HUES64 (cell line): ENCODE measurements around the gene GALNT14. TPM values are rescaled to one million over a fixed set of nuclear protein-coding genes. Genes with fewer than 3 reads are reported as not detected.
"Not testable (repeated sequence)": the region's sequence is repeated elsewhere in the genome, so short reads cannot be mapped to it uniquely, and the experiment has no call there.

ENCODE experiments used
- H3K27ac ChIP-seq: 2 replicates; pipeline ENCODE4 v1.7.0; 2013; ENCODE audit warnings: low read depth, low read length, inconsistent platforms
- H3K27me3 ChIP-seq: 2 replicates; pipeline ENCODE4 v1.6.1; 2013; ENCODE audit warnings: mild to moderate bottlenecking, low read length; ENCODE audit not compliant: insufficient read depth
- H3K36me3 ChIP-seq: 2 replicates; pipeline ENCODE4 v1.6.1; 2013; ENCODE audit warnings: mild to moderate bottlenecking, low read length; ENCODE audit not compliant: insufficient read depth
- H3K4me1 ChIP-seq: 2 replicates; pipeline ENCODE4 v1.6.1; 2013; ENCODE audit warnings: mild to moderate bottlenecking, low read length, moderate library complexity; ENCODE audit not compliant: insufficient read depth
- H3K4me3 ChIP-seq: 2 replicates; pipeline ENCODE4 v1.5.1; 2013; ENCODE audit warnings: mild to moderate bottlenecking, low read length, moderate library complexity
- H3K9ac ChIP-seq: 2 replicates; pipeline ENCODE4 v1.6.1; 2013; ENCODE audit warnings: mild to moderate bottlenecking, low read depth, low read length
- H3K9me3 ChIP-seq: 2 replicates; pipeline ENCODE4 v1.6.1; 2013; ENCODE audit warnings: low read depth, low read length; ENCODE audit not compliant: insufficient read depth
- WGBS: fragments of 150-250, 120-280 bp; methylation state at CpG from one replicate; pipeline ENCODE4 v1.1.7; 2013; ENCODE audit warnings: missing lambda C conversion rate; 5-methylcytosine and 5-hydroxymethylcytosine counted together
- polyA plus RNA-seq, 2 experiments: library from polyadenylated mRNA; stranded (reverse); fragments of 50-300 nt; gene quantifications; one replicate each; pipeline ENCODE4 v1.2.3, GENCODE V29; 2013

Gene GALNT14, protein sequence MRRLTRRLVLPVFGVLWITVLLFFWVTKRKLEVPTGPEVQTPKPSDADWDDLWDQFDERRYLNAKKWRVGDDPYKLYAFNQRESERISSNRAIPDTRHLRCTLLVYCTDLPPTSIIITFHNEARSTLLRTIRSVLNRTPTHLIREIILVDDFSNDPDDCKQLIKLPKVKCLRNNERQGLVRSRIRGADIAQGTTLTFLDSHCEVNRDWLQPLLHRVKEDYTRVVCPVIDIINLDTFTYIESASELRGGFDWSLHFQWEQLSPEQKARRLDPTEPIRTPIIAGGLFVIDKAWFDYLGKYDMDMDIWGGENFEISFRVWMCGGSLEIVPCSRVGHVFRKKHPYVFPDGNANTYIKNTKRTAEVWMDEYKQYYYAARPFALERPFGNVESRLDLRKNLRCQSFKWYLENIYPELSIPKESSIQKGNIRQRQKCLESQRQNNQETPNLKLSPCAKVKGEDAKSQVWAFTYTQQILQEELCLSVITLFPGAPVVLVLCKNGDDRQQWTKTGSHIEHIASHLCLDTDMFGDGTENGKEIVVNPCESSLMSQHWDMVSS
- 3.8 TPM for polyA plus RNA-seq (2013, experiment 1 of 2)
- 3.8 TPM for polyA plus RNA-seq (2013, experiment 2 of 2)

DNA sequence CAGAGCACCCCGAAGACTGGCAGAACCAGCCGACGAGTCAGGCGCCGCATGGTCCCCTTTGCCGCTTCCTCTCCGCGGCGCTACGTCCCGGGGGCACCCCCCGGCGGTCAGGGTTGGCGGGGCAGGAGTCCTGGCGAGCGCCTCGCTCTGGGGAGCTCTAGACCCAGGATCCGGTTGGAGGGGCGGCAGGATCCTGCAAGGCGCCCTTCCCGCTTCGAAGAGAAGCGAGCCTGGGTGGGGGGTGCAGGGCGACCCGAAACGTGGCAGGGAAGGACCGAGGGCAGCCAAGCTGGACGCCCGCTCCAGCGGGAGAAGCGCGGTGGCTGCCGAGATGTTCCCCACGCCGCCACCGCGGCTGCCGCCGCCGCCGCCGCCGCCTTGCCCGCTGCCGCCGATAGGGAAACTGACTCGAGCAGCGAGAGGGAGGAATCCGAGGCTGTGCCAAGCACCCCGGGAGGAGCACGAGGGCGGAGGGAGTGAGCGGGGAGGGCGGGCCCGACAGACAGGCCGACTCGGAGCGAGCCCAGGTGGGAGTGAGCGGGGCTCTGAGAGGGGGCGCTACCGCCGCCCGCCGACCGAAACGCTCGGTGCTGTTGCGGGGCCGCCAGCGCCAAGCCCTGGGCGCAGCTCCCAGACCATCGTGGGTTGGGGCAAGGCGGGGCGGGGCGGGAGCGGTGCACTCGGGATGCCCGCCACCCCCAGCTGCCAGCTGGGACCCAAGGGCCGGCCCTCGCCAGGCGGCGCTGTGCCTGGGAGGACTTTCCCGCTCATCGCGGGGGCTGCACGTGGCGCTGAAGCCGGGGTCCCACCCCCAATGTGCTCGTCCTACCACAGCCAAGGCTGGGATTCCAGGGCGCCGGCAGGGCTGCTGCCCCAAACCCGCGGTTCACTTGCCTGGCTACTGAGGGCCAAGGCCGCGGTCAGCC, at the start of gene GALNT14:
GALNT14 (minus strand) TSS at position 404 of the 926 bp plus-strand sequence; CDS start at position 50, 354 bp downstream.
- Histone ChIP-seq H3K36me3 (no peaks in the 10 kb centered on the region), H3K9ac (peak within 1 kb of the TSS; percentile 75), H3K4me3 (peak within 1 kb of the TSS; percentile 69), H3K27me3 (peaks cover 82% of the 10 kb centered on the region), H3K9me3 (no peaks in the 10 kb centered on the region), H3K27ac (no peak within 1 kb of the TSS), H3K4me1 (0 out of 2 replicates have a peak, but pooled peaks cover 5% of the 10 kb centered on the region)
- WGBS, result 2% methylated on average over 95 of the region's 95 CpGs

DNA sequence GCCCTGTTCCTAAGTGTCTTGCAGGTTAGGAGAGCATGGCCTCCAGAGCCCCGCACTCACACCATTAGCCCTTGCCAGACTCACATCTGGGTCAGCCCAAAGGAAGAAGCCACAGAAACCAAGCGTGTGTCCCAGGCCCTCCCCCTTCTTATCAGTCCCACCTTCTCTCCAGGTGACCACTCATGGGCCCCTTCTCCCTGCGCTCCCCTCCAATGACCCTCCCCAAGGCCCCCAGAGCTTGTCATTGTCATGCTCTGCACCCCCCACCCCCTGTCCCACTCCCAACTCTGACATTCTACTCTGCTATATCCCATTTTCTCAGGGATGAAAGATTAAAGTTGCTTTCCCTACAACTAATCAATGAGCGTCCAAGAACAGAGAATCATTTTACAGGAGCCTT, 48.9 kb upstream of the GALNT14 start:
- no peaks in the 10 kb centered on the region for H3K9me3 ChIP-seq
- 0 out of 2 replicates have a peak, but pooled peaks cover 5% of the 10 kb centered on the region for H3K27me3 ChIP-seq
- H3K4me1 ChIP-seq, result no peaks in the 10 kb centered on the region
- WGBS, result 88% methylated on average over 4 of the region's 4 CpGs
- no peaks in the 10 kb centered on the region for H3K36me3 ChIP-seq
- no peak overlapping the region for H3K4me3 ChIP-seq
- no peak overlapping the region for H3K27ac ChIP-seq
- H3K9ac ChIP-seq, result no peak overlapping the region

DNA sequence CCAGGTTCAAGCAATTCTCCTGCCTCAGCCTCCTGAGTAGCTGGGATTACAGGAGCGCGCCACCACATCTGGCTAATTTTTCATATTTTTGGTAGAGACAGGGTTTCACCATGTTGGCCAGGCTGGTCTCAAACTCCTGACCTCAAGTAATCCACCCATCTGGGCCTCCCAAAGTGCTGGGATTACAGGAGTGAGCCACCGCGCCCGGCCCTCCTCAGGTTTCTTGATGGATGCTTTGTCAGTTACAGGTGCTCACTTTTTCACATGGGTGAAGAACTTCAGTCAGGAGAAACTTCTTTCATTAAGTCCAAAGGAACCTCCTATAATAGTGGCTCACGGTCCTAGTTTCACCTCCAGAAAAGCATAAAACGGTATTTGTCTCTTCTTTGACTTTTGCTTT, 45.7 kb upstream of the GALNT14 start:
- H3K4me1 ChIP-seq, H3K9me3 ChIP-seq, H3K27ac ChIP-seq, H3K4me3 ChIP-seq, H3K36me3 ChIP-seq, H3K9ac ChIP-seq, H3K27me3 ChIP-seq: not testable (repeated sequence)
- WGBS, result 76% methylated on average over 7 of the region's 7 CpGs

DNA sequence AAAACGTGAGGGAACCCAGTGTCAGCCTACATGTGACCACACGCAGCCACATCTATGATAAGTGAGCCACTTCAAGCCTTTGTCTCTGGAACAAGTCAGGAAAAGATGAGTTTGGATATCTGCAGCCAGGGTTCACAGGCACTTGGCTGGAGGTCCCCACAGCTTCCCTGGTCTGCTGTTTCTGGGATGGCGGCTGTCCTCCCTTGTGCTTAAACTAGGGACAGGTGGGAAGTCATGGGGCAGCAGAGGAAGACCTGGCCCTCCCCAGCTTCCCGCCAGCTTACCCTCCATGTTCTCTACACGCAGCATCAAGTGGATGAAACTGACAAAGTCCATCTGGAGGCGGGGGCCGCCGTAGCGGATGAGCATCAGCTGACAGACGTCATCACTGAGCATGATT, 38.5 kb upstream of the GALNT14 start:
- H3K9ac ChIP-seq, result no peak overlapping the region

DNA sequence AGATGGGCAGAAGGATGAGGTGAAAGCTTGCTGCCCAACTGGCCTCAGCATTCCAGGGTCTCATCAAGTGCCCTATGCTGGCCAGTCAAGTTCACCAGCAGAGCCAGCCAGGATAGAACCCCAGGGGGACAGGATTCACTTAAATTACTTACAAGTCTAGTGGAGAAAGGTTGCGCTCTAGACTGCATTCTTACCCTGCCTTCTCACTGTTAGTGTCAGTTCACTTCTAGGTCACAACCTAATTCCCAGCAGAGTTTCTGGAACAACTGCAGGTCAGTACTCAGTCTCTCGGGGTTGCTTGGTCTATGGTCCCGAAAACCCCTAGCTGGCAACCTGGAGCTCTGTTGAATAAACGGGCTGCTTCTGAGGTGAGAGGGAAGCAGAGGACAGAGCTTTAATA, 32.9 kb upstream of the GALNT14 start:
- 94% methylated on average over 4 of the region's 4 CpGs for WGBS
- Histone ChIP-seq H3K4me3 (no peak overlapping the region), H3K27me3 (no peaks in the 10 kb centered on the region)

More for the DNA sequence above, 38.5 kb upstream of the GALNT14 start:
- no peaks in the 10 kb centered on the region for H3K27me3 ChIP-seq
- H3K9me3 ChIP-seq, result no peaks in the 10 kb centered on the region
- no peaks in the 10 kb centered on the region for H3K4me1 ChIP-seq
- WGBS, result 86% methylated on average over 10 of the region's 10 CpGs
- H3K36me3 ChIP-seq, result no peaks in the 10 kb centered on the region
- no peak overlapping the region for H3K4me3 ChIP-seq
- H3K27ac ChIP-seq, result no peak overlapping the region

DNA sequence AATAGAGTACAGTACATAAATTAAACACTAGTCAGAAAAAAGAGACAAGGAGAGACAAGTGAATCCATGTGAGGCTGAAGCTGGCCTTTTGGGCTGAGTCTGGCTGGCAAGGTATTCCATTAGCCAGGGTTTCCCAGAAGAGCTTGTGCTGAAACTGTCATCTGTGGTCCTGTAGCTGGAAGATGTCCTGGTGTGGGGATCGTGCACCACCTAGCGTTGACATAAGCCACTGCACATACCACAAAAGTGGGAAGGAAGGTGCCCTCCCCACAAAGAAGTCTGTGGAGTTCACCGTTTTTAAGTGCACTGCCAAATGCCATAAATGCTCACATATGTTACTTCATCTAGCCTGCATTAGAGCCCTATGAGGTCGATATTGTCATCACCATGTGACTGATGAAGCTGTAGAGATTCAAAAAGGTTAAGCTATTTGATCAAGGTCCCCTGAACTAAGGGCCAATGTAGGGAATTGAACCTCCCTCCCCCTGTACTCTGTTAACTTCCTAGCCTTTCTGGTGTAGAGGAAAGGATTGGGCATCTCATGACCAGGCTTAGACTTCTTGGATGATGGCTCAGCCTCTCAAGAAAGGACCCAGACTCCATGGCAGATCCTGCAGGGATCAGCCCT, 31.9 kb upstream of the GALNT14 start:
- Histone ChIP-seq H3K9me3 (no peaks in the 10 kb centered on the region), H3K4me3 (no peak overlapping the region), H3K4me1 (no peaks in the 10 kb centered on the region), H3K27ac (no peak overlapping the region), H3K27me3 (no peaks in the 10 kb centered on the region), H3K9ac (no peak overlapping the region), H3K36me3 (no peaks in the 10 kb centered on the region)
- WGBS, result 4% methylated on average over 4 of the region's 4 CpGs

More for the DNA sequence above, 32.9 kb upstream of the GALNT14 start:
- Histone ChIP-seq H3K4me1 (no peaks in the 10 kb centered on the region), H3K9ac (no peak overlapping the region), H3K9me3 (no peaks in the 10 kb centered on the region), H3K27ac (no peak overlapping the region), H3K36me3 (no peaks in the 10 kb centered on the region)

DNA sequence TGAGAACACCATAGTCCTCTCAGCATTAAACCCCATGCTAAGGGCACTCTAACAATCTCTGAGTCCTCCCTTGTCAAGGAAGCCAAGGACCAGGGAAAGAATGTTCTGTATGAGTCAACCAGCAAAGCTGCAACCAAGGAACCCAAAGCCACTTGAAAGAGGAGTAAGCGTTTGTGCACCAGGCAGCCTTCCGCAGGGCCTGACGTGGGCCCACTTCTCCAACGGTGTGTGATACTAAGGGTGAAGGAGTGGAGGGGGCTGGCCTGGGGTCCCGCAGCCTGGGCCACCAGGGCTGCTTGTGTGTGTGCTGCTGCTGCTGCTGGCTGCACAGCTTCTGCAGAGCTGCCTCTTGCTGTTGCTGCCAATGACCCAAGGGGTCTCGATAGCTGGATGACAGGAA, 30.1 kb upstream of the GALNT14 start:
- Histone ChIP-seq H3K36me3 (no peaks in the 10 kb centered on the region), H3K9ac (no peak overlapping the region), H3K4me3 (no peak overlapping the region), H3K9me3 (no peaks in the 10 kb centered on the region), H3K27me3 (no peaks in the 10 kb centered on the region), H3K27ac (no peak overlapping the region), H3K4me1 (no peaks in the 10 kb centered on the region)
- WGBS, result 93% methylated on average over 6 of the region's 6 CpGs

DNA sequence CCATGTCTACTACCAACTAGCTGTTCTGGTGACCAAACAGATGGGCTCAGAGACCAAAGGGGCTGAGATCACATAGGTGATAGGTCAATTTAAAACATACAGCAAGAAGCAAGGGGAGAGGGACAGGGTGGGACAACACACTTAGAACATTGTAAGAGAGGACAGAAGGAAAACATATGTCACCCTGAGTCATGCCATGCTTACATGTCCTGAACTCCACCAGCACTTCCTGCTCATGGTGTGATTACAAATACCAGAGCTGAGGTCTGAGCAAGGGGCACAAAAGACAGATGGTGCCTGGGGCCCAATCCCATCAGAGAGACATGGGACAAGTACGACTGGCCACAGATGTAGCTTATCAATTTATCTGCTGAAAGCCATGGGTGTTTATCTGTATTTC, 28.7 kb upstream of the GALNT14 start:
- 89% methylated on average over 1 of the region's 1 CpG for WGBS
- no peak overlapping the region for H3K27ac ChIP-seq

DNA sequence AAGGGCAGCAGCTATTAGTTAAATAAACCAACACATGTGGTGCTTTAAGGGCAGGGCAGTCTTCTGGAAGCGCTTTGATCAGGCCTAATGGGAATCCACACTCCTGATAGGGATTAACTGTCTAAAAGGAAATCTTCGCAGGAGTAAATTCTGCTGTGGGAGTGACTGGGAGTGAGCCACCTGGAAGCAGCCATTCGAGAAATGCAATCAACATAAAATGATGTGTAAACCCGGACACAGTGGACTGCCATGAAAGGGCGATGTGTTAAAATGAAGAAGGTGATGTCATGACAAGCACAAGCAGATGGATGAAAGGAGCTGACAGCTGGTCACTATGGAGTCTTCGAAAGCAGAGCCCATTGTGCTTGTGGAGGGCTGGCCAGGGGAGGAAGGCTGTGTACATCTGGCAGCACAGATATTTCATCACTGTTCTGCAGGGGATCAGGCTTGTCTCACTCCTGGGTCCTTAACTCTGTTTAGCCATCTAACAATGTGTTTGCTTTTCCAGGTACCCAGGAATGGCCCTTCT, 24.8 kb upstream of the GALNT14 start:
- Histone ChIP-seq H3K4me3 (no peak overlapping the region), H3K27me3 (no peaks in the 10 kb centered on the region), H3K36me3 (no peaks in the 10 kb centered on the region), H3K27ac (no peak overlapping the region), H3K4me1 (no peaks in the 10 kb centered on the region), H3K9me3 (no peaks in the 10 kb centered on the region), H3K9ac (no peak overlapping the region)
- 82% methylated on average over 6 of the region's 6 CpGs for WGBS

More for the DNA sequence above, 28.7 kb upstream of the GALNT14 start:
- Histone ChIP-seq H3K36me3 (no peaks in the 10 kb centered on the region), H3K9ac (no peak overlapping the region), H3K27me3 (no peaks in the 10 kb centered on the region), H3K4me1 (no peaks in the 10 kb centered on the region), H3K9me3 (no peaks in the 10 kb centered on the region), H3K4me3 (no peak overlapping the region)

DNA sequence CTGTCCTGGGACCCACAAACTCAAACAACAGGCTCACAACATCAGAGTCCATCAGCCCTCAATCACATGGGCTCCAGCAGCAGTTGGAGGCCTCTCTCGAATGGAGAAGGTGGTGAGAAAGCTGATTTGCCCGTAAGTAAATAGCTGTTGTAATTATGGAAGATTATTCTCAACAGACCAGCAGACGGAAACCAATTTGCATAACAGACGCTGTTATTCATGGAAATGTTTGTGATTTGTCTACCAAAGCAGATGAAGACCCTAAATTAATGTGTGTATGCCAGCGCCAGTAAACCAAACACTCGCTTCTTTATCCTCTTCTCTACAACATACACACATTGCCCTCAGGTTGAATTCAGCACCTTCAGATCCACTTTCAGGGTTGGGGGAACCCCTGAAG, 23.4 kb upstream of the GALNT14 start:
- H3K9ac ChIP-seq, result no peak overlapping the region
- no peak overlapping the region for H3K27ac ChIP-seq
- H3K36me3 ChIP-seq, result no peaks in the 10 kb centered on the region
- no peaks in the 10 kb centered on the region for H3K4me1 ChIP-seq
- H3K9me3 ChIP-seq, result no peaks in the 10 kb centered on the region
- WGBS, result 90% methylated on average over 6 of the region's 6 CpGs
- H3K4me3 ChIP-seq, result no peak overlapping the region
- H3K27me3 ChIP-seq, result no peaks in the 10 kb centered on the region
